ENCODE results near the gene OR51V1. TPM values are rescaled to one million over a fixed set of nuclear protein-coding genes. Genes with fewer than 3 reads are reported as not detected.

Gene OR51V1
- total RNA-seq, 1 experiment from 2014 or later = not detected

DNA sequence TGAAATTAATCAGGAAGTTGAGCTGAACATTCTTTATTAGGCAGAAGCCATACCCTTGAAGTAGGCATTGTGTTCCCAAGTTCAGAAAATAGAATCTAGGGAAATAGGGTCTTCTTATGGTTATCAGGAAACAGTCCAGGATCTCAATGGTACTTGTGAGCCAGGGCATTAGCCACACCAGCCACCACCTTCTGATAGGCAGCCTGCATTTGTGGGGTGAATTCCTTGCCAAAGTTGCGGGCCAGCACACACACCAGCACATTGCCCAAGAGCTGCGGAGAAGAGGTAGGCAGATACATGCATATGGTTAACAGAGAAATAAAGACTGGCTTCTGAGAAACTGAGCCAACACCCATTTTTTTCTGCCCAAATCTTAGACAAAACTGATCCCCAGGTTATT is 32.3 kb upstream of the OR51V1 start:
- no peak overlapping the region for H3K9ac ChIP-seq (ENCODE audit: low read length)
- no peaks in the 10 kb centered on the region for H3K27me3 ChIP-seq (ENCODE audit: low read length)
- H3K4me3 ChIP-seq (ENCODE audit: low read length) = no peak overlapping the region
- ChIA-PET POLR2A (ENCODE audit: unreplicated experiment) (no interaction called here), CTCF (no interaction called here)
- no peak overlapping the region for H3K4me2 ChIP-seq (ENCODE audit: low read length)
- no TSS peak for BruUV-seq (replicated peaks)
- no peaks in the 10 kb centered on the region for H3K4me1 ChIP-seq (ENCODE audit: insufficient read depth, low read length)
- no peaks in the 10 kb centered on the region for H3K9me3 ChIP-seq (ENCODE audit: low read length)
- no peaks in the 10 kb centered on the region for H3K79me2 ChIP-seq (ENCODE audit: low read length)
- ATAC-seq = no peak
- intact Hi-C loops (cut with micrococcal nuclease) = no loop called here
- H3K36me3 ChIP-seq (ENCODE audit: low read depth, low read length) = no peaks in the 10 kb centered on the region
- H2AFZ ChIP-seq (ENCODE audit: low read length) = no peak overlapping the region
- TF ChIP-seq EZH2phosphoT487 (IDR thresholded peaks at IDR 0.05; ENCODE audit: borderline replicate concordance, low read length) = no peak
- TF ChIP-seq EZH2 (IDR thresholded peaks at IDR 0.05; ENCODE audit: low read length, unreplicated experiment) = no peak
- TF ChIP-seq, protein P1, sequence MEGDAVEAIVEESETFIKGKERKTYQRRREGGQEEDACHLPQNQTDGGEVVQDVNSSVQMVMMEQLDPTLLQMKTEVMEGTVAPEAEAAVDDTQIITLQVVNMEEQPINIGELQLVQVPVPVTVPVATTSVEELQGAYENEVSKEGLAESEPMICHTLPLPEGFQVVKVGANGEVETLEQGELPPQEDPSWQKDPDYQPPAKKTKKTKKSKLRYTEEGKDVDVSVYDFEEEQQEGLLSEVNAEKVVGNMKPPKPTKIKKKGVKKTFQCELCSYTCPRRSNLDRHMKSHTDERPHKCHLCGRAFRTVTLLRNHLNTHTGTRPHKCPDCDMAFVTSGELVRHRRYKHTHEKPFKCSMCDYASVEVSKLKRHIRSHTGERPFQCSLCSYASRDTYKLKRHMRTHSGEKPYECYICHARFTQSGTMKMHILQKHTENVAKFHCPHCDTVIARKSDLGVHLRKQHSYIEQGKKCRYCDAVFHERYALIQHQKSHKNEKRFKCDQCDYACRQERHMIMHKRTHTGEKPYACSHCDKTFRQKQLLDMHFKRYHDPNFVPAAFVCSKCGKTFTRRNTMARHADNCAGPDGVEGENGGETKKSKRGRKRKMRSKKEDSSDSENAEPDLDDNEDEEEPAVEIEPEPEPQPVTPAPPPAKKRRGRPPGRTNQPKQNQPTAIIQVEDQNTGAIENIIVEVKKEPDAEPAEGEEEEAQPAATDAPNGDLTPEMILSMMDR (conservative IDR thresholded peaks at IDR 0.05; ENCODE audit: low read depth, low read length) = no peak
- no peaks in the 10 kb centered on the region for H3K9me2 ChIP-seq (replicated peaks; ENCODE audit: low read length)
- H3F3A ChIP-seq (ENCODE audit: low read length, unreplicated experiment) = no peaks in the 10 kb centered on the region
- H4K20me1 ChIP-seq (ENCODE audit: low read length) = no peaks in the 10 kb centered on the region
- H3K27ac ChIP-seq (ENCODE audit: low read length) = no peak overlapping the region
- DNase-seq = no peak

DNA sequence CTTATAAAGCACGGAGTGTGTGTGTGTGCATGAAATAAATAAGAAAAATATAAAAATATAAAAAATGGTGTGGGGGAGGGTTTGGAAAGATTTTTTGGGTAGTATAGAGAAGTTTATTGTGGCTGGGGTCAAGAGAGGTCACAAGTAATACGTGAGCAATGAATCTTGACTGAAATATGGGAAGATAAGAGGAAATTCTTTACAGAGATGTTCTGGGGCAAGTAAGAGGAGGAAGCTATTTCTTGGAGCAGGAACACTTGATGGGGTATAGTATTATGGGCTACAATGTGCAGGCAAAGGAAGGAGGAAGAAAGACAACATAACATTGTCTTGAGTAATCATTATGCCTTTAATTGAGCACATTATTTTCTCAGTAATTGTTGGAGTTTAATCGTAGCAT is 31.7 kb upstream of the OR51V1 start:
- no peaks in the 10 kb centered on the region for H3K36me3 ChIP-seq (ENCODE audit: low read depth, low read length)
- H3K79me2 ChIP-seq (ENCODE audit: low read length) = no peaks in the 10 kb centered on the region
- H3K9ac ChIP-seq (ENCODE audit: low read length) = no peak overlapping the region
- no peaks in the 10 kb centered on the region for H3F3A ChIP-seq (ENCODE audit: low read length, unreplicated experiment)
- CTCF ChIA-PET = no interaction called here
- TF ChIP-seq EZH2 (IDR thresholded peaks at IDR 0.05; ENCODE audit: low read length, unreplicated experiment) (no peak), EZH2phosphoT487 (IDR thresholded peaks at IDR 0.05; ENCODE audit: borderline replicate concordance, low read length) (no peak)
- TF ChIP-seq, protein P1 (conservative IDR thresholded peaks at IDR 0.05; ENCODE audit: low read depth, low read length) = no peak
- no peak overlapping the region for H3K4me3 ChIP-seq (ENCODE audit: low read length)
- DNase-seq (no peak), ATAC-seq (no peak)
- no peak overlapping the region for H3K4me2 ChIP-seq (ENCODE audit: low read length)
- intact Hi-C loops (cut with micrococcal nuclease) = no loop called here
- POLR2A ChIA-PET (ENCODE audit: unreplicated experiment) = no interaction called here
- H3K9me2 ChIP-seq (replicated peaks; ENCODE audit: low read length) = no peaks in the 10 kb centered on the region
- BruUV-seq (replicated peaks) = no TSS peak
- H3K9me3 ChIP-seq (ENCODE audit: low read length) = no peaks in the 10 kb centered on the region
- no peaks in the 10 kb centered on the region for H3K4me1 ChIP-seq (ENCODE audit: insufficient read depth, low read length)
- H3K27me3 ChIP-seq (ENCODE audit: low read length) = no peaks in the 10 kb centered on the region
- H4K20me1 ChIP-seq (ENCODE audit: low read length) = no peaks in the 10 kb centered on the region
- H2AFZ ChIP-seq (ENCODE audit: low read length) = no peak overlapping the region
- H3K27ac ChIP-seq (ENCODE audit: low read length) = no peak overlapping the region

DNA sequence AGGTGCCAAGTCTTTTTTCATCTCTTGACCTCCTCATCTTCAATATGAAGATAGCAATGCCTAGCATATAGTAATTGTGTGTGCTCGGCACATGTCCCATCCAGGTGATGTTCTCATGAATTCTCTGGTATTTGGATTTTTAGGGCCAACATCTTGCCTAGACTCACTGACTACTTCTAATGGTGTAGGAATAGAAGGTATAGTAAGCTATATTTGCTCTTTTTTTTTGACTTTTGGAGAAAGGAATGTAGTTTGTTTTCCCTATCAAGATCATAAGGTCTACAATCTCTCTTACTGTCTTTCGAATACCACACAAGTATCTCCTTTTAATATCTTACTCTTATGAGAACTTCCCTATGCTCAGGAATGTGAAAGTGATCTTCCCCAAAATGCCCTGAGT is 30.6 kb upstream of the OR51V1 start:
- Histone ChIP-seq H3F3A (ENCODE audit: low read length, unreplicated experiment) (no peaks in the 10 kb centered on the region), H3K27me3 (ENCODE audit: low read length) (no peaks in the 10 kb centered on the region), H3K9me3 (ENCODE audit: low read length) (no peaks in the 10 kb centered on the region), H4K20me1 (ENCODE audit: low read length) (no peaks in the 10 kb centered on the region), H2AFZ (ENCODE audit: low read length) (no peak overlapping the region), H3K79me2 (ENCODE audit: low read length) (no peaks in the 10 kb centered on the region), H3K9me2 (replicated peaks; ENCODE audit: low read length) (no peaks in the 10 kb centered on the region), H3K4me1 (ENCODE audit: insufficient read depth, low read length) (no peaks in the 10 kb centered on the region), H3K4me3 (ENCODE audit: low read length) (no peak overlapping the region), H3K4me2 (ENCODE audit: low read length) (no peak overlapping the region), H3K36me3 (ENCODE audit: low read depth, low read length) (no peaks in the 10 kb centered on the region), H3K27ac (ENCODE audit: low read length) (no peak overlapping the region), H3K9ac (ENCODE audit: low read length) (no peak overlapping the region)
- ATAC-seq = no peak
- TF ChIP-seq EZH2phosphoT487 (IDR thresholded peaks at IDR 0.05; ENCODE audit: borderline replicate concordance, low read length) (no peak), EZH2 (IDR thresholded peaks at IDR 0.05; ENCODE audit: low read length, unreplicated experiment) (no peak)
- TF ChIP-seq, protein P1 (conservative IDR thresholded peaks at IDR 0.05; ENCODE audit: low read depth, low read length) = no peak
- DNase-seq = no peak
- intact Hi-C loops (cut with micrococcal nuclease) = no loop called here
- no TSS peak for BruUV-seq (replicated peaks)
- ChIA-PET POLR2A (ENCODE audit: unreplicated experiment) (no interaction called here), CTCF (no interaction called here)

Data from PC-3 (cell line).